GM10266 (cell line): ENCODE data around the gene SPSB2.

ENCODE experiments used
- DNase-seq: peaks from one replicate; pipeline ENCODE4 v3.0.0; 2012; ENCODE audit errors: extremely low spot score
- TF ChIP-seq, protein P1 (sequence below): IDR thresholded peaks from 2 replicates; pipeline ENCODE4 v1.5.1; 2012; ENCODE audit warnings: mild to moderate bottlenecking, low read depth; ENCODE audit not compliant: control insufficient read depth, insufficient read depth; ENCODE audit errors: missing control alignments

Gene SPSB2

DNA sequence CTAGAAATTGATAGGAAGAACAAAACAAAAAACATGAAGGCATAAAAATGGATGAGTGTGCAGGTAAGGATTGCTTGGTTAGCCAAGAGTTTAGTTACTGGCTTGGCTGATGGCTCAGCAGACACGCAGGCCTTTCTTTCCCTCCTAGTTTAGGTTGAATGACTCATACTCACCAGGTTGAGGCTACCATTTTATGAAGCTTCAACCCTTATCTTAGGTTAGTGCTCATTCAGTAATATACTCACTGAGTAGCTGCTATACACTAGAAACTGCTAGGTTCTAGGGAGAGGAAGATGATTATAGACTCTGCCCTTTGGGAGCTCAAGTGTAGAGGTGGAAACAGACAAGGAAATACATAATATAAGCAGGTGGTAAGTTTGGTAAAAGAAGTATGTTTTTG is 38.8 kb downstream of the SPSB2 start:
- DNase-seq: no peak

GRCh38 chr12:6833189-6833890 is 39.8 kb downstream of the SPSB2 start:
- TF ChIP-seq, protein P1, sequence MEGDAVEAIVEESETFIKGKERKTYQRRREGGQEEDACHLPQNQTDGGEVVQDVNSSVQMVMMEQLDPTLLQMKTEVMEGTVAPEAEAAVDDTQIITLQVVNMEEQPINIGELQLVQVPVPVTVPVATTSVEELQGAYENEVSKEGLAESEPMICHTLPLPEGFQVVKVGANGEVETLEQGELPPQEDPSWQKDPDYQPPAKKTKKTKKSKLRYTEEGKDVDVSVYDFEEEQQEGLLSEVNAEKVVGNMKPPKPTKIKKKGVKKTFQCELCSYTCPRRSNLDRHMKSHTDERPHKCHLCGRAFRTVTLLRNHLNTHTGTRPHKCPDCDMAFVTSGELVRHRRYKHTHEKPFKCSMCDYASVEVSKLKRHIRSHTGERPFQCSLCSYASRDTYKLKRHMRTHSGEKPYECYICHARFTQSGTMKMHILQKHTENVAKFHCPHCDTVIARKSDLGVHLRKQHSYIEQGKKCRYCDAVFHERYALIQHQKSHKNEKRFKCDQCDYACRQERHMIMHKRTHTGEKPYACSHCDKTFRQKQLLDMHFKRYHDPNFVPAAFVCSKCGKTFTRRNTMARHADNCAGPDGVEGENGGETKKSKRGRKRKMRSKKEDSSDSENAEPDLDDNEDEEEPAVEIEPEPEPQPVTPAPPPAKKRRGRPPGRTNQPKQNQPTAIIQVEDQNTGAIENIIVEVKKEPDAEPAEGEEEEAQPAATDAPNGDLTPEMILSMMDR: no peak
- no peak for DNase-seq

More for the DNA sequence above, 38.8 kb downstream of the SPSB2 start:
- TF ChIP-seq, protein P1: no peak

DNA sequence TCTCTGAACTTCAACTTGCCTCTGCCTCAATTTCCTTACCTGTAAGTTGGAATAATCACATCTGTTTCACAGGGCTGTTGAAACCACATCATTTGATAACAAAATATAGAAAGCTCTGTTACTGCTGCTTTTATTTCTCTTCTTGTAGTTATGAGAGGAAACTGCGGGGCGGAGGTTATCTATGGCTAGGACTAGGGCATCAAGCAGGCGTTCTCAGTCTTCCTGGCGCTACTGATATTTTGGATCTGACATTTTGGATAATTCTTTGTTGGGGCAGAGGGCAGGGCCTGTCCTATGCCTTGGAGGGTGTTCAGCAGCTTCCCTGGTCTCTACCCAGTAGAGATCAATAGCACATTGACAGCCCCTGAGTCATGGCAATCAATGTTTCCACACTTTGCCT is 41.0 kb downstream of the SPSB2 start:
- DNase-seq: no peak
- TF ChIP-seq, protein P1: no peak

DNA sequence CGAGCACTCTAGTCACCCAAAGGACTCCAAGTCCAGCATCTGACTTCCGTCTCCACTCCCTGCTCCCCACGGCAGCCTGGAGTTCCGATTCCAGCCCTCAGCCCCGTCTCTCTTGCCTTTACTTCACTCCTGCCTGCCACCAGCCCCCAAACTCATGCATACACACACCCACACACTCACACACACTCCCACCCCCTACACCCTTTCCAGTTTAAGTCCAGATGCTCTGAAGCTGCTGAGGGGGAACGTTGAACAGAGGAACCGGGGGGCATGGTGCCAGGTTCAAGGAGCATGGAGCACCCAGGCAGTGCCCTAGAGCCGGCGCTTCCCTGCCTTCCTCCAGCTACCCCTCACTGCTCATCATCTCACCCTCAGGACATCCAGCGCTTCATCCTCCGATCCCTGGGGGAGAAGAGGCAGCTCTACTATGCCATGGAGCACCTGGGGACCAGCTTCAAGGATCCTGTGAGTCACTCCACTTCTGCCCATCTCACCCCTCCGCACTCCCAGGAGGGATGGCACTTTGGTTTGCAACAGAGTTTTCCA is 41.6 kb downstream of the SPSB2 start:
- DNase-seq: no peak
- TF ChIP-seq, protein P1: no peak

GRCh38 chr12:6830999-6831398 is 42.1 kb downstream of the SPSB2 start:
- TF ChIP-seq, protein P1: no peak
- no peak for DNase-seq

- TF ChIP-seq, protein P1: no peak
- no peak for DNase-seq
These were observed 42.7 kb downstream of the SPSB2 start for GRCh38 chr12:6830286-6830890.
